ENCODE measurements around the gene PANK3.
"Not testable (repeated sequence)": the region's sequence is repeated elsewhere in the genome, so short reads cannot be mapped to it uniquely, and the experiment has no call there.

The PANK3 gene

DNA sequence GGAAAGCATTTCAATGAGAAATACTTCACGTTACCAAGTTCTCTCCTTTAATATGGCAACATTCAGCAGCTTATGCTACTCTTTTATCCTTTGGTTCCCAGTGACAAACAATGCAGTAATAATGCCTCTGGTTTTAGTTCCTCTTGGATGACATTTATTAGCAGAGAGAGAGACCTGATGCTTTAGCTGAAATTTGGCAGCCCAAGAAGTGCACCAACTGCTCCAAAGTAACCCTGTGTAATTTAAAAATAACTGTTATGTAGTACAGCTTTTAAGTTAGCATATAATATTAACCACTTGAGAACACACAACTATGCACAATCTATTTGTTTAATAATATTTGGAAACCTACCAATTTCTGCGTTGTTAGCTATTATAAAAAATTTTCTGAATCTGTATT, 21.8 kb downstream of the PANK3 start:
- TF ChIP-seq, protein P1, sequence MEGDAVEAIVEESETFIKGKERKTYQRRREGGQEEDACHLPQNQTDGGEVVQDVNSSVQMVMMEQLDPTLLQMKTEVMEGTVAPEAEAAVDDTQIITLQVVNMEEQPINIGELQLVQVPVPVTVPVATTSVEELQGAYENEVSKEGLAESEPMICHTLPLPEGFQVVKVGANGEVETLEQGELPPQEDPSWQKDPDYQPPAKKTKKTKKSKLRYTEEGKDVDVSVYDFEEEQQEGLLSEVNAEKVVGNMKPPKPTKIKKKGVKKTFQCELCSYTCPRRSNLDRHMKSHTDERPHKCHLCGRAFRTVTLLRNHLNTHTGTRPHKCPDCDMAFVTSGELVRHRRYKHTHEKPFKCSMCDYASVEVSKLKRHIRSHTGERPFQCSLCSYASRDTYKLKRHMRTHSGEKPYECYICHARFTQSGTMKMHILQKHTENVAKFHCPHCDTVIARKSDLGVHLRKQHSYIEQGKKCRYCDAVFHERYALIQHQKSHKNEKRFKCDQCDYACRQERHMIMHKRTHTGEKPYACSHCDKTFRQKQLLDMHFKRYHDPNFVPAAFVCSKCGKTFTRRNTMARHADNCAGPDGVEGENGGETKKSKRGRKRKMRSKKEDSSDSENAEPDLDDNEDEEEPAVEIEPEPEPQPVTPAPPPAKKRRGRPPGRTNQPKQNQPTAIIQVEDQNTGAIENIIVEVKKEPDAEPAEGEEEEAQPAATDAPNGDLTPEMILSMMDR (IDR thresholded peaks at IDR 0.05; ENCODE audit: low read depth, low read length, missing control alignments) = no peak
- DNase-seq (ENCODE audit: low read depth) = no peak
- H3K4me3 ChIP-seq (ENCODE audit: low read depth, low read length) = no peak overlapping the region

DNA sequence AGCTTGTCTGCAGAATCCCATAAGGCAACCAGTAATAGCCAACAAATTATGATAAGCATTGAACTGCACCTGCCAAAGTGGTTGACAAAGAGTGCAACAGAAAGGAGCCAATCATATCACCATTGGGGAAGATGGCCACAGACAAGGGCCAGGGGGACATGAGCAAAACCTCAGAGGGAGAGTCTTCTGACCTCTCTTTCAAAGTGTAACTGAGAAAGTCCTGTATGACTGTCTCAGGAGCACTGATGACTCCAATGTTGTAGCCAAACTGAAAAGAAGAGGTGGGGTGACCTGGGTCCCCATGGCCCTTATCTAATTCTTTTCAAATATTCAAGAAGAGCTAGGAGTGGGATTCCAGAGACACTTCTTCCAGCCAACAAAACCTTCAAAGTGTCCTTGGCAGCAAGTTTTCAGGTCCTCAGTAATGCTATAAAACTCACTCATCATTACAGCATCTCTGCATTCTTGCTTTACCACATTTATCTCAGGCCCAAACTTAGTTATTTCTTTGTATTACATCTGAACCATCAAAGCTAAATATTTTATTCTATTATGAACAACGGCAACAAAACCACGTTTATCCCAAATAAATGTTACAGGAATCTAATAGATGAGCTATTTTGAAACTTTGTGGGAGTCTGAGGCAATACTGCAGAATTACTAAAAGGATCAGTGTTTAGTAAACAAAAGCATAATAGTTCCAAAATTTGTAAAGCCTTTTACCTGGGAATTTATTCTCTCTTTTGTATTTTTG, 25.6 kb downstream of the PANK3 start:
- TF ChIP-seq, protein P1 (IDR thresholded peaks at IDR 0.05; ENCODE audit: low read depth, low read length, missing control alignments) = no peak
- no peak overlapping the region for H3K4me3 ChIP-seq (ENCODE audit: low read depth, low read length)
- DNase-seq (ENCODE audit: low read depth) = no peak

DNA sequence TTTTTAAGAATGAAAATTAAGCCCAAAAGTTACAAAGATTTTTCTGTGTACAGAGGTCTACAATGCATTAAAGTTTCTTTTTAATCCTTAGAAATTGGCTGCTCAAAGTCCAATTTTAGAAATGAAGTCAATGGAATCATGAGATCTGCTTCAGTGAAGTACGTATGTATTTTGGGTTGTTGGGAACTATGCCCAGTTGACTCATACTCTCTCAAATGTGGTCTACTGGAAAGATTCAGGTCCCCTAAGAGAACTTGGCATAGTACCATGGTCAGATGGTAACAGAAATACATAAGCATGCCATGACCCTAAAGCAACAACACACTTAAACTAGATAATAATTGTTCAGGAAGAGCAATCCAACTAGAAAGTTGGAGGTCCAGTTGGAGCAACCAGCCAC, 27.0 kb downstream of the PANK3 start:
- TF ChIP-seq, protein P1 (IDR thresholded peaks at IDR 0.05; ENCODE audit: low read depth, low read length, missing control alignments) = no peak
- H3K4me3 ChIP-seq (ENCODE audit: low read depth, low read length) = no peak overlapping the region
- DNase-seq (ENCODE audit: low read depth) = no peak

DNA sequence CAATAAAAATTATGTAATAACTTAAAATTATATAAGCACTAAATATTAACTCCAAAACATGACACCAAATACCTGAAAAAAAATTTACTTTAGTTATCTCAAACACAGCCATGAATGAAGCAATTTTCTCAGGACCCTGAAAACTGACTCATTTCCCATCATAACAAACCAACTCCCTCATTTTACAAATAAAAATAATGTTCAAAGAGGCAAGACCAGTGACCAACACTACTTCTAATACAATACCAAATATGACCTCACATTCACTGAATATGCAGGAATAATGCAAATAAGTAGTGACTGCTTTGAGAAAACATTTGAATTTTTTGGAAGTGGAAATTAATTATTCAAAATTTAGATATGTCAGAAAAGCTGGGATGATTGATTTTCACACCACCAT, 28.5 kb downstream of the PANK3 start:
- H3K4me3 ChIP-seq (ENCODE audit: low read depth, low read length) = no peak overlapping the region
- DNase-seq (ENCODE audit: low read depth) = no peak
- TF ChIP-seq, protein P1 (IDR thresholded peaks at IDR 0.05; ENCODE audit: low read depth, low read length, missing control alignments) = no peak

DNA sequence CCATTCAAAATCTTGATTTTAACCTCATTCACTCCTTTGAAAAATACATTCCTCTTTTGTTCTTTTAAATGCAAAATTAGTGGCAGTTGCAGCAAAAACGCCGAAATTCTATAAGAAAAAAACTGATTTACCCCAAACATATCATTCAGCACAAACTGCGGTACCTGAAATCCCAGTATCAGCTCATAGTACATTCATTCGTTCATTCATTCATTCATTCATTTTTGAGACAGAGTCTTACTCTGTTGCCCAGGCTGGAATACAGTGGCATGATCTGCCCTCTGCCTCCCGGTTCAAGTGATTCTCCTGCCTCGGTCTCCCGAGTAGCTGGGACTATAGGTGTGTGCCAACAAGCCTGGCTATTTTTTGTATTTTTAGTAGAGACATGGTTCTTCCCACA, 29.6 kb downstream of the PANK3 start:
- DNase-seq (ENCODE audit: low read depth) = no peak
- H3K4me3 ChIP-seq (ENCODE audit: low read depth, low read length) = no peak overlapping the region
- TF ChIP-seq, protein P1 (IDR thresholded peaks at IDR 0.05; ENCODE audit: low read depth, low read length, missing control alignments) = no peak

DNA sequence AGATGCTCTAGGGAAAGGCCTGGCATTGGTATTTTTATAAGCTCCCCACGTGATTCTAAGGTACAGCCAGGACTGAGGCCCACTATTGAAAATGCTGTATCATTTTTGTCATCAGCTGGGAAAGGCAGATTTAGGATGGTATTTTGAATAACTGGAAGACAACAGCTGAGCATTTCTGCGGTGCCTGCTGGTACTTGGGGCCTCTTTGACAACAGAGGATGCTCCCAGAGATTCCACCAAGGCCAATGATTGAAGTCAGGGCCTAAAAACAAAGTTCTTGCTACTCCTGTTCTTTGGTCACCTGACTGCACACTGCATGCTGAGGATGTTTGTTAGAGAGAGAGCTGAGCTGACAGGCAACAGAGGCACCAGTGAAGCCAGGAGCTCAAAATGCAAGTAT, 42.0 kb downstream of the PANK3 start:
- TF ChIP-seq, protein P1 (IDR thresholded peaks at IDR 0.05; ENCODE audit: low read depth, low read length, missing control alignments) = no peak
- H3K4me3 ChIP-seq (ENCODE audit: low read depth, low read length) = no peak overlapping the region
- DNase-seq (ENCODE audit: low read depth) = no peak

DNA sequence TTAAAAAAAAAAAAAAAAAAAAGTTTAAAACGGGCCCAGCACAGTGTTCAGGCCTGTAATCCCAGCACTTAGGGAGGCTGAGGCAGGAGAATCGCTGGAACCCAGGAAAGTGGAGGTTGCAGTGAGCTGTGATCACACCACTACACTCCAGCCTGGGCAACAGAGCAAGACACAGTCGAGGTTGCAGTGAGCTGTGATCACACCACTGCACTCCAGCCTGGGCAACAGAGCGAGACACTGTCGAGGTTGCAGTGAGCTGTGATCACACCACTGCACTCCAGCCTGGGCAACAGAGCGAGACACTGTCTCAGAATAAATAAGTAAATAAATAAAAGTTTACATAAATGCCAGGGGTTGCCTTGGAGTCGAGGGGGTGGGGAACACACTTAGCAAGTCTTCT, 44.8 kb downstream of the PANK3 start:
- DNase-seq (ENCODE audit: low read depth); H3K4me3 ChIP-seq (ENCODE audit: low read depth, low read length): not testable (repeated sequence)
